GM19023 (cell line): ENCODE measurements around the gene SELENOO.

Source experiments
- ATAC-seq: cut with Tn5 transposase; IDR thresholded peaks from one replicate; pipeline ENCODE4 v1.9.1; 2021; ENCODE audit warnings: mild to moderate bottlenecking, moderate library complexity; ENCODE audit not compliant: unreplicated experiment

The SELENOO gene

DNA sequence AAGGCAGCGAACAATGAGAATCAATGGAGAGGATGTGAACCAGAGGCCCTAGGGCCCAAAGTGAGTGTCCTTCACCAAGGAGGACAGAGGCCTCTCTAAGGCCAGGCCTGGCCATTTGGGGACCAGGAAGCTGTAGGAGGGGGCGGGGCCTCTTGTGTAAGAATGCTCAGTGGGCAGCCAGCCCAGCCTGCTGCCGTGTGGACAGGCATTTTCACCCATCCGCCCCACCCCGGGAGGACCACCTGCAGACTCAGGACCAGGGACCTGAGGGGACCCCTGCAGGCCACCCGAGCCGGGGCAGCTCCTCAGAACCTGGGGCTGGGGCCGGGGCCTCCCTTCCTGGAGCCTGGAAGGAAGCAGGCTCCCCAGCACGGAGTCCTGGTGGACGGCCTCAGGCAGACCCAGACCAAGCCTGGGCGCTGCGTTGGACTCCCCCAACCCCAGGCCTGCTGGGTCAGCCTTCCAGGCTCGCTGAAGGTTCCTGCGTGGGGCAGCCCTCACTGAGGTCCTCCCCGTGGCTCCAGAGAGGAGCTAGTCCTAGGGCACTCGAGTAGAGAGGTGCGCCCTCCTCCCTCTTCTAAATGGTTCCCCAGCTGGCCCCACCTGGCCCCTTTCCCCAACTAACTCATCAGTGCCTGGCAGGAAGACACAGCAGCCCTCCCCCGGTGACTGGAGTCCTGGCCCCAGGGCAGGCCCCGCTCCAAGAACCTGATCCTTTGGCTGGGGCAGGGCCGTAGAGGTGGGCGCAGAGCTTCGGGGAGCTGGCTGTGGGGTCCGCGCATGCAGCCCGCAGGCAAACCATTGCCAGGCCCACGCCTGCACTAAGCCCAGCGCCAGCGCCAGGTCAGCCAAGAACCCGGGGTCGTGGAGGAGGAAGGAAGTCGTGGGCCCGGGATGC, 16.6 kb upstream of the SELENOO start:
- ATAC-seq = no peak

DNA sequence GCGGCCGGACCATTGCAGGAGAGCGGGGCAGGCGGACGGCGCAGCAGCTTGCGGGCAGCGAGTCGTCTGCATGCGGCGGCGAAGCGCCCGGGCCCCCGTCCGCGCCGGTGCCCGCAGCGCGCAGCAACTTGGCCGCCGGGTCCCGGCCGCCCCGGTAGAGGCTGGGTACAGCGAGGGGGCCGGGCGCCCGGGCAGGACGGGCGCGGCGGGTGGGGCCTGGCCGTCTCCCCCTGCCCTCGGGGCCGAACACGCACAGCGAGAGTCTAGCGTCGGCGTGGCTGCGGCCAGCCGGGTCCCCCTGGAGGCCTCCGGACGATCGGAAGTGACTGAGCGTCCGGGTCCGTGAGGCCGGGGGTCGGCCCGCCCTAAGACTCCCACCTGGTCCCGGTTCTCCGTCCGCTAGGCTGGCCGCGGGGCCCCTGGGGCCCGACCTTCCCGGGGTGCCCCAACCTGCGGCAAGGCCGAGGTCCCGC, 15.9 kb upstream of the SELENOO start:
- ATAC-seq = no peak

DNA sequence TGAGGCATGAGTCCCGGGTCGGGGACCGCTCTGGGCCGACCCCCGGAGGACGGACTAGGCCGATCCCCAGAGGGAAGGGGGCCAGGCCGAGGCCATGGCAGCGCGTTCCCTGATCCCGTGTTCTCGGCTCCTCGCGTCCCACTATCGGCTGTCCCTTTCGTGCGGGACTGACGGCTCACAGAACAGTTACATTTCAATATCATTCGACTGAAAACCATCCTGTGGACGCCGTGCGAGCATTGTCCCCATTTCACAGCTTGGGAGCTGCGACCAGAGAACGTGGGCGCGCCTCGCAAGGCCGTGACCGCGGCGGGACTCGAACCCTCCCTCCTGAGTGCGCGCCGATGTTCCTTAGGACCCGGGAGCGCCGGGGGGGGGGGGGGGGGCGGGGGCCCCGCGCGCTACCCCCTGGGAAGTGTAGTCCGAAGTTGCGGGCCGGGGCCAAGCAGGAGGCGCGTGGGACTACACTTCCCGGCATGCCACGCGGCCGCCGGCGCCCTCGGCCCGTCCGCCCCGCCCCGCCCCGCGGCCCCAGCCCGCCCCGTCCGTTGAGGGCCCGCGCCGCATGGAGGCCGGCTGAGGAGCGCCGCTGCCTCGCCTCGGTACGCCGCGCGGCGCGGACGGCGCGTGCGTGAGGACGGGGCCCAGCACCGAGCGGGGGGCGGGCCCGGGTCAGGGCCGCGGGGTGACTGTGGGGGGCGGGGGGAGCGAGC, 15.3 kb upstream of the SELENOO start, which contains the start of gene TRABD:
TRABD (plus strand) TSS at position 539 of the 713 bp plus-strand sequence. CDS start 7,148 bp downstream, outside the sequence.
- peak; percentile 40 for ATAC-seq

DNA sequence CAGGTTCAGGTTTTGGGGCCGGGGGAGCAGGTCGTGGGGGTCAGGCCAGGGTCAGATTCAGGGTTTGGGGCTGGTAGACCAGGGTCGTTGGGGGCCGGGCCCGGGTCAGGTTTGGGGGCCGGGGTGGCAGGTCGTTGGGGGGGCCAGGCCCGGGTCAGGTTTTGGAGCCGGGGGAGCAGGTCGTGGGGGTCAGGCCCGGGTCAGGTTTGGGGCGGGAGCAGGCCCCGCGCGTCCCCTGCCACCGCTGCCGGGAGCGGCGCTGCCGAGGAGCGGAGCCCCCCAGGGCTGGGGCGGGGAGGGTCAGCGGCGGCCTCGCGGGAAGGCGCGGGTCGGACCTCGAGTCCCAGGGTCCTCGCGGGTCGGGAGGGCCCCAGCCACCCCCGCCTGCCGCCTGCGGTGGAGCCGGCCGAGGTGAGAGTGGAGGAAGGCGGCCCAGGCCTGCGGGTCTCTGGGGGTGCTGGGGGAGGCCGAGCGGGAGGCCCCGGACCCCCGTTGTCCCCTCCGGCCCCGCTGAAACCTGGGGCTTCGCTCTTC, 14.6 kb upstream of the SELENOO start:
- no peak for ATAC-seq

DNA sequence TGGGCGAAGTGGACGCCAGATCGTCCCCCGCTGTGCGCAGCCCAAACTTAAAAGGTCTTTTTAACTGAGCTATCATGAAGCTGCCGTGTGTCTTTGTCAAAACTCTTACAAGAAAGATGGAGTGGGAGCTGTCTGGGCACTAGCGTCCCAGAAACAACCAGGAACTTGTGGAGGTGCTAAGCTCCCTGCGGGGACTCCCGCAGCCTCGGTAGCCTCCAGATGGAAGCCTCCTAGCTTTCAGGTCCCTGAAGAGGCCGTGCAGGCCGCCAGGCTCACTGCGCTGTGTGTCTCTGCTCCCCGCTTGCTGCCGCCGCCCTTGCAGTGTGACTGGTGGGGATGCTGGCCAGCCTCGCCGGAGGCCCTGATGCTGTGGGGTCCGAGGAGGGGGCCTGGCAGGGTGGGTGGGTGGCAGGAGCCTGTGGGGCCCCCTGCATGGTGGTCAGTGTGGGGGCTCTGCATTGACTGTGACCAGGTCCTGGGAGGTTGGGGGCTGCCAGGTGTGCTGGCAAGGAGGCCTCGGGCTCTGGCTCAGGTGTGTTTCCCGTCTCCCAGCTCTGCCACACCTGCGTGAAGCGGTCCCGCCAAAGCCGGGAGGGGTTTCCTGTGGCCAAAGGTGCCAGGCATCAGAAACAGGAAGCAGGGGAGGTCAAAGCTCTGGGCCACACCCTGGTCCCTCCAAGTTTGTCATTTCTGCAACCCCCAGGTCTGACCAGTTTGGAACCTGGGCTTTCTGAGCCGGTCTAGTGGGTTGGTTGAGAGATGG, 13.9 kb upstream of the SELENOO start:
- ATAC-seq = no peak

DNA sequence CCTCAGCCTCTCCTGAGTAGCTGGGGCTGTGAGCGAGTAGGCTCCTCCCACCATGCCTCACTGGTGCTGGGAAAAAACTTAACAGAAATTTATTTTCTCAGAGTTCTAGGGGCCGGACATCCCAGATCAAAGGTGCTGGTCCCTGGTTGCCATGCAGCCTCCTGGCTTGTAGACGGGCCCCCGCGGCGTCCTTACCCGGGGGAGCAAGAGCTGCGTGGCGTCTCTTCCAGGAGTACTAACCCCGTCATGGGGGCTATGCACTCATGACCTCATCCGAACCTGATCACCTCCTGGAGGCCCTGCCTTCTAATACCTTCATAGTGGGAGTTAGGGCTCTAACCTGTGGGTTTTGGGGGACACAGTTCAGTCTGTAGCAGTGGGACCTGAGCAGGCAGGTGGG, 12.5 kb upstream of the SELENOO start:
- ATAC-seq = no peak

DNA sequence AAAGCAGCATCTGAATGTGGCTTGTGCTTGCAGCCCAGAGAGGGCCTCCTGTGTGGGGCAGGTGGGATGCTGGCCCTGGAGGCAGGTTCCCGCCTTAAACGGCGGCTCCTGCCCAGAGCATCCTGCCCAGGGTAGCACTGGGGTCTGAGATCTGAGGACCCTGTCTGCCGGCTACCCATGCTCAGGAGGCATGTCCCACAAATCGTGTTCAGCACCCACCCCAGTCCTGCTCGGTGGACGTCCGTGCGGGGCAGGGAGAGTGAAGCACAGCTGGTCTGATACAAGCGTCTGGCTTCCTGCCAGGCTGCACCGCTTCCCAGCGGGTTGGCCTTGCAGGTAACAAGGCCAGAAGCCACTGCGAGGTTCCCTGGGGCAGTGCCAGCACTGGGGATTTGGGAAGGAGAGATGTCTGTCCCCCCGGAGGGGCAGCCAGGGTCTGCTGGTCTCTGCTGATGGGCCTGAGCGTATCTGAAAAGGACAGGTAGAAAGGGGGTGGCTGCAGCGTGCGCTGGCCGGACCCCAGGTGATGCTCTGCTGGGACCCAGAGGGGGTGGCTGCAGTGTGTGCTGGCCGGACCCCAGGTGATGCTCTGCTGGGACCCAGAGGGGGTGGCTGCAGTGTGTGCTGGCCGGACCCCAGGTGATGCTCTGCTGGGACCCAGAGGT, 11.5 kb upstream of the SELENOO start:
- ATAC-seq = no peak

DNA sequence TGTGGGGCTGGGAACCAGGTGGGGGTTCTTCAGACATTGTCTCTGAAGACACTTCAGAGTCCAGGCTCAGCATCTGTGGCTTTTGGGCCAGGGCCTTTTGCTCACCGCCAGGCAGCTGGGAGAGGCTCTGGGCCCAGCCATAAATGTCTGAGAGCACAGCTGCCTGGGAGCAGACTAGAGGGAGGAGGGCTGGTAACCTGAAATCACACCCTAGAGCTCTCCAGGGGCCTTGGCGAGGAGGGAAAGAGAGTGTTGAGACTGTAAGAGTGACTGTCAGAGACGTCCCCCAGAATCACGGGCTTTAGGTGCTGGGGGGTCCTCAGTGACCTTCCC, 11.0 kb upstream of the SELENOO start:
- ATAC-seq = no peak

DNA sequence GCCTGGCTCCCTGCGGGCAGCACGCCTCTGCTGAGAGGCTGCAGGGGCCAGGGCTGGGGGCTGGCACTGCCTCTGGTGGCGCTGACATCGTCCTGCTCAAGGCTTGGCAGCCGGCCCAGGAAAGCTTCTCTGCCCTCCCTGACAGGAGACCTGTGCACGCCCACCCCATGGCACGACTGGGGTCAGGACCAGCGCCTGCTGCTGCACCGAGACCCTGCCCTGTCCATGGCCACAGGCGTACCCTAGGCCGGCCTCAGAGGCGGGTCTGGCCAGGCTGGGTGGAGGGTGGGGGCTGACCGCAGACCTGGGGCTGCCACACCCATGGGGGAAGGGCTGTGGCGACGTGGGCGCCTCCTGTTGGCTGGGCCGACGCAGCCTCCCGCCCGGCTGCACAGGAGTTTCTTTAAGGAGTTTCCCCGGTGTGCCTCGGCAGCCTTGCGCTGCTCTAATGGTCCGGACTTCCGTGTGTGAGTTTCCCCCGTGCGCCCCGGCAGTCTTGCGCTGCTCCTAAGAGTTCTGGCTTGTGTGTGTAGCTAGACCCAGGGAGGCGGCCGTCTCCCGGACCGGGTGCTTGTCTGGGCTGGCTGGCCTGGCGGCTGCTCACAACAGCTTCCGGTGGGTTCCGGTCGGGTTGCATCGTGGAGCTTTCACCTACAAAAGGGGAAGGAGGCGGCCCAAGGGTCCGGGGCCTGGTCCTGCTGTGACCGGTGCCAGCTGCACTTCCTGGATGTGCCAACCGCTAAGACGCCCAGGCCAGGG, 10.4 kb upstream of the SELENOO start:
- peak; percentile 36 for ATAC-seq

DNA sequence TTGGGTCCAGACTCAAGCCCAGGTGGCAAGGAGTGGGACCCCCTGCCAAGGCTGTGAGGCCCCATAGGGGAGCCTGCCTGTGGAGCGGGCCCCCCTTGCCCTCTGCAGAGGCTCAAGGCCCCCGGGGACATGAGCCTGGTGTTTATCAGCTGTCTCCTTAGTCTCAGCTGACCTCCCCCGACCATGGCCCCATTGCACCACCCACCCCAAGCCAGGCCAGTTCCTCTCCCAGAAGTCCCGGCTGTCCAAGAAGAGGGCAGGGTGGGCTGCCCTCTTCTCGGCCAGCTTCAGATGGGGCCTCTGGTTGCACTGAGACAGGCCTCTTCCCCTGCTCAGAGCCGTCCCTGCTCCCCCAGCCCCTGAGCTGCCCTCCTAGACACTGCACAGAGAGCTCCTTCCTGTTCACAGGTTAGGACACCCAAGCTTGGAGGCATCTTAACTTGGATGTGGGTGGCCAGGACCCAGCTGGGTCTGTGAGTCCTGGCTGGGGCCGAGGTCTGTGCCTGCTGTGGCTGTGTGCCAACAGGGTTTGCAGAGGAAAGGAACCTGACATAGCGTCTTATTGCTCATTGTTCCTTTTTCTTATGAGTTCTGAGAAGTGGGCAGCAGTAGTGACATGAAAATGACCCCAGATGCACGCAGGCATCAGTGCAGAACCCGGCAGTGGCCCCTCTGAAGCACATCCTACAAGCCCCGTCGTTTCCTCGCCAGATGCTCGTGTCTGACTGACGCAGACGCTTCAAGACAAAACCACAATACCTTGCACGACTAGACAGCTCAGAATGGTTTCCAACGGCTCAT, 9.7 kb upstream of the SELENOO start:
- no peak for ATAC-seq

DNA sequence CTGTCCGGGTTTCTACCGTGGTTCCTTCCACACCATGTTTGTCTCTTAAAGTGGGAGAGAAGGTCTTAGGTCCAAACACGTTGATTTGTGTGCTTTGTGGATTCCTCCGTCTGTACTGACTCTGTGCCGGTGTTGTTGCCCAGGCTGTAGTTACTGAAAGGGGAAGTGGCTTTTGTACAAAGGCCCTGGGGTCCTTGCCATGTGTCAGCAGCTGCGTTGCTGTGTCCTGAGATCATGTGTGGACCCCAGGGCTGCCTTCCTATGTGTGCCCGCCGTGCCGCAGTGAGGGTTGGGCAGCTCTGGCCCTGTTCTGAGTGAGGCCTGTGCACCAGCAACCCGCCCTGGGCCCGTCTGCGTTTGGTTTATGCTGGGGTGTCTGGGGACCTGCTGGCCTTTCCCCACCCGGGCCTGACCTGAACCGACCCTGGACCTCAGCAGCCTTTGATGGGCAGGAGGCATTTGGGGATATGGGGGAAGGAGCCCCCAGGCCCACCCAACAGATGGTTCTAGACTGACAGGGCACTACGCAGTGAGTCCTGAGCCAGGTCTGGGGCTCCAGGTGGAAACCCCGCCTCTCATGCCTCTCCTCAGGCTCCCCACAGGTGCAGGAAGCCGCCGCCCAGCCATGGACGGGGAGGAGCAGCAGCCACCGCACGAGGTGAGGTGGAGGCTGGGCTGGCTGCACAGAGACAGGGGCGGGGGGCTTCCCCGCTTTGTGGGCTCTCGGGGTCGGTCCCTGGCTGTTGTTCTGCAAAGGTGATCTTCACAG, 8.2 kb upstream of the SELENOO start:
- no peak for ATAC-seq

DNA sequence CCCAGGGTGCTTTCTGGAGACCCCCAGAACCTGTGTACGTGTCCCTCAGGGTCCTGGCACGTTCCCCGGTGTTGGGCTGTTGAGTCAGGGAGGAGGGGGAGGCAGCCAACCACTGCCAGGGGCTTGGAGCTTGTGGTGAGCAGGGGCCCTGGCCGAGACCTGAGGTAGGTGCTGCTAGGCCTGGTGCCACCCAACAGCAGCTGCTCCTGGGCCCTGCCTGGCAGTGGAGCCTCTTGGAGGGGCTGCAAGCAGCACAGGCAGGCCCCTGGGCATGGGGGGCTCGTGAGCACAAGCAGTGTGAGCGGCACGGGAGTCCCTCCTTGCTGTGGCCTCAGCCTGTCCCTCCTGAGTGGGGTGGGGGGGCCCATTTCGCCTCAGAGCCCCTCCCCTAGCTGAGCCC, 7.2 kb upstream of the SELENOO start:
- ATAC-seq = no peak

DNA sequence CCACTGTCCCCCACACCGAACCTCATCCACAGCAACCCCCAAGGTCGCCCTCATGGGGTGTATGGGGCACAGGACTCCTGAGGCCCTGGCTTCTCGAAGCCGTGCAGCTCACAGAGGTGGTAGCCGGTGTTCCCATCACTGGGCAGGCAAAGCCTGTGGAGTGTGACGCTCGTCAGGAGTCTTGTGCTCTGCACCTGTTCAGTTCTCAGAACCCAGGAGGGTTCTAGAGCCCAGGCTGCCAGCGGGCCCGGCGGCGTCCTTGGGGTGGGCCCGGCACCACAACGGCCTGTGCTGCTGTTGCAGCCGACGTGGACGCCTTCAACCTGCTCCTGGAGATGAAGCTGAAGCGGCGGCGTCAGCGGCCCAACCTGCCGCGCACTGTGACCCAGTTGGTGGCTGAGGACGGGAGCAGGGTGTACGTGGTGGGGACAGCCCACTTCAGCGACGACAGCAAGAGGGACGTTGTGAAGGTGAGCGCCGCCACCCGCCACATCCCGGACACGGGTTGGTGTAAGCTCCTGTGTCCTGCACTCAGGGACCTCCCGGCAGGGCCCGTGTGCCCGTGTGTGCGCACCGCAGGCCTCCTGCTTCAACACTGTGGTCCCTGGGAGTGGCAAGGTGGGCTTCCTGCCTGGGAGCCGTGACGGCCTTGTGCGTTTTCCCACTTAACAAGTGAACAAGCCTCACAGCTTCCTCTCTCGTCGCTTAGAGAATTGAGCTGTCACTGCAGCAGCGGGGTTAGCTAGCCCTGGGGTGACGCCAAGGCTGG, 6.6 kb upstream of the SELENOO start:
- ATAC-seq = no peak

DNA sequence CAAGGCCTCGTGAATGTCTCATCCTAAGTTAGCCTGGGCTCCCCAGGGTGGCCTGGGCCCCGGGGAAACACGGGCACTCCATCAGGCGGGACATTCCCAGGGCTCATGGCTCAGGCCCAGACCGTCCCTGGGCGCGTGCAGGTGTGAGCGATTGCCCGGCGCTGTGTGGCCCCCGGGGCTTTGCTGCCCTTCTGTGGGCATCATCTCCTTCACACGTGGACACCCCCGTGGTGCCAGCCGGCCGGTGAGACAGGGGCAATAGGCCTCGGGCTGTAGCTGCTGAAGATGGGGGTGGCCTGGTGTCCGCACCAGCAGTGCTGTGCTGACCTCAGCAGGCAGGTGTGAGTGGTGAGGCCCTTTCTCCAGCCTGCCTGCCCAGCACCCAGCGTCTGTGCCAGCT, 4.6 kb upstream of the SELENOO start:
- no peak for ATAC-seq

DNA sequence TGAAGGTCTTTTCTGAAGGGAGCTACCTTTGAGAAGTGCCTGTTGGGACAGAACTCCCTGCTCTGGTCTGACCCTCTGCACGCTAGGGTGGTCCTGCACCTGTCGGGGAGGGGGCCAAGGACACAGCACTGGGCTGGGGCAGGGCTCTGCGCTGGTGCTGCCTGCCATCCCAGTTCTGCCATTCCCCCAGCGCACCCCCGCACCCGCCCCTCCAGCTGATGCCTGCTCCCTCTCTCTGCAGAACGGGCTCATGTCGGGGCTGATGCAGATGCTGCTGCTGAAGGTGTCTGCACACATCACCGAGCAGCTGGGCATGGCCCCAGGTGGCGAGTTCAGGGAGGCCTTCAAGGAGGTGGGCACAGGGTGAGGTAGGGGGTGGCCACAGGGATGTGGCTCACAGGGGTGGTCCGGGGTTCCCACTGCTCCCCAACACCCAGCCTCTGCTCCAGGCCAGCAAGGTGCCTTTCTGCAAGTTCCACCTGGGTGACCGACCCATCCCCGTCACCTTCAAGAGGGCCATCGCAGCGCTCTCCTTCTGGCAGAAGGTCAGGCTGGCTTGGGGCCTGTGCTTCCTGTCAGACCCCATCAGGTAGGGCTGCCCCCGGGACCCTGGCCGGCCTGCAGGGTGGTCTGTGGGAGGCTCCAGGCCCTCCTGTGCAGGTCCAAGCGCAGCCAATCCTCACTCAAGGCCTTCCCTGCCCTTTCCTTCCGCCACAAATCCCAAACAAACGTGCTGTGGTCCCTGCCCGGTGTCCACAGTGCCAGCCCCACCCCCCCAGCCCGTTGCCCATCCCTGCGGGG, 3.6 kb upstream of the SELENOO start:
- no peak for ATAC-seq

DNA sequence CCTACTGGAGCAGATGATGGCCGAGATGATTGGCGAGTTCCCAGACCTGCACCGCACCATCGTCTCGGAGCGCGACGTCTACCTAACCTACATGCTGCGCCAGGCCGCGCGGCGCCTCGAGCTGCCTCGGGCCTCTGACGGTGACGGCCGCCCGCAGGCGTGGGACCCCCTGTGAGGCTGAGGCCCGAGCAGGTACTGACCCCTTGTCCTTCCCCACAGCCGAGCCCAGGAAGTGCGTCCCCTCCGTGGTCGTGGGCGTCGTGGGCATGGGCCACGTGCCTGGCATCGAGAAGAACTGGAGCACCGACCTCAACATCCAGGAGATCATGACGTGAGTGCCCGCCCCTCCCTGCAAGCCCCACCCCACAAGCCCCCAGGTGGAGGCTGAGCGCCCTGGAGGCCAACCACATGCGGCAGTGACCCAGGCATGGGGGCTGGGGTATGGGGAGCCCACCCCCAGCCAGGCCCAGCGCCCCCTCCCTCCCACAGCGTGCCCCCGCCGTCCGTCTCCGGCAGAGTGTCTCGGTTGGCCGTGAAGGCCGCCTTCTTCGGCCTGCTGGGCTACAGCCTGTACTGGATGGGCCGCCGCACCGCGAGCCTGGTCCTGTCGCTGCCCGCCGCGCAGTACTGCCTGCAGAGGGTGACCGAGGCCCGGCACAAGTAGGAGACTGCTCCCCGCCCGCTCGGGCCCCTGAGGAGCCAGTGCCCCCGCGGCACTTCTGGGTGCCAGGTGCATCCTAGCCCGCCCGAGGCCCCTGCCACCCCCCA, 2.8 kb upstream of the SELENOO start:
- ATAC-seq = no peak
